RPMI7951 (cell line): ENCODE measurements around the gene MIDN. TPM values are rescaled to one million over a fixed set of nuclear protein-coding genes. Genes with fewer than 3 reads are reported as not detected.
A peak's percentile ranks its signal among the peaks of the same experiment; 100 is the strongest.

Experiments
- DNase-seq: peaks from one replicate; pipeline ENCODE4 v3.0.0-alpha.2; 2012; ENCODE audit warnings: low read depth
- total RNA-seq: library from RNA; depleted of rRNA; stranded (reverse); fragments of >200 nt; shearing (Covaris generic); gene quantifications from 2 replicates; pipeline ENCODE4 v1.2.3, GENCODE V29; 2014

The MIDN gene
- total RNA-seq, 1 experiment from 2014 or later = 3.2 TPM

DNA sequence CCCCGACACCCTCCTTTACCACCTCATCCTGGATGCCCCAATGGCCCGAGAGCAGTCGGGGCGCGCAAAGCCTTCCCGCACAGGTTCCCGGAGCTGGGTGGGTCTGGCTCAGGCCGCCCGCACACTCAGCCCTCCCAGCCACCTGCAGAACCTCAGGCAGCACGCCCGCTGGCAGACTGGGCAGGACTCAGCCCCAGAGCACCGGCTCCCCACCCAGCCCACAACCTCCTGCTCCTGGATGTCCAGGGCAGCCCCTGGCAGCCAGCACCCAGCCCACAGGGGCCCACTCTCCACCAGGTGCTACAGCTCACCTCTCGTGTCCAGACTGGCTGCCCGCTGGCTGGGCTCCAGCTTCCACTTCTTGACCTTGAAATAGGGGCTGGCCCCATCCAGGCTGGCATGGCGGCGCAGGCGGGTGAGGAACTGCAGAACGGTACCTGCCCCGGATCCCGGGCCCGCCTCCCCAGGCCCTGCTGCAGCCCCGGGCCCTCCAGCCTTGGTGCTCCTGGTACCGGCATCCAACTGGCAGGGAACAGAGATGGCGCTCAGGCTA lies 15.2 kb upstream of the MIDN start:
- no peak for DNase-seq

DNA sequence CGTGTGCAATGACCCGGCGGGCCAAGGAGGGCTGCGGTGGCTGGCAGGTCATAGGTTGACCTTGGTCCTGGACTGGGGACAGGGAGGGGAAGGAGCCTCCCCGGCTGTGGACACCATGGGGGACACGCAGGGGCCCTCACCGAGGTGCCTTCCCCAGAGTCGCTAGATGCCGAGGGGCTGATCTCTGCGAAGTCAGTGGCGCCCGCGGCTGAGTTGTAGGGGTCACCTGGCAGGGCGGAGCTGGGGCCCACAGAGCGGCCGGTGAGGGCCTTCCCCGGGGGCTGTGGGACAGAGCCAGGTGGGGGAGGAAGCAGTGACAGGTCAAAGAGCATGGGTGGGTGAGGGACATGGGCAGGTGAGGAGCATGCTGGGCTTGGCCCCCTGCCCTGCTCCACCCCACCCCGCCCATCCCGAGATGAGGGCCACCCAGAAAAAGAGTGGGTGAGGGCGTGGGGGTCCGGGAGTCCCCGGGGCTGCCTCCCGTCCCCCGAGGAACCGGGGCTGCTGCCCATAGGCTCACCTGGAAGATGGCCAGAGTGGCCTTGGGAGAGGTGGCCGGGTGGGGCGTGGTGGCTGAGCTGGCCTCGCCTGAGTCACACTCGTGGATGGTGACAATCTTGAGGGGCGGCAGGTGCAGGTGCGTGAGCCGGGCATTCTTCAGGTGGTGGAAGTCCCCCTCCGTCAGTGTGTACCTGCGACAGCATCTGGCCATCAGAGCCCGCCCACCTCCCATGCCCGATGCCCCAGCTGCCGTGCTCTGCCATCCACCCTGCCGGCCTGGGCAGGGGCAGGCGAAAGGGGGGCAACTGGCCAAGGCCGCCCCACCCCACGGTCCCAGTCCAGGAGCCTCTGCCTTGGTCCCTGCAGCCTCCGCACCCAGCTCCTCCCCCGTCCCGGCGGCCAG lies 14.1 kb upstream of the MIDN start:
- no peak for DNase-seq

DNA sequence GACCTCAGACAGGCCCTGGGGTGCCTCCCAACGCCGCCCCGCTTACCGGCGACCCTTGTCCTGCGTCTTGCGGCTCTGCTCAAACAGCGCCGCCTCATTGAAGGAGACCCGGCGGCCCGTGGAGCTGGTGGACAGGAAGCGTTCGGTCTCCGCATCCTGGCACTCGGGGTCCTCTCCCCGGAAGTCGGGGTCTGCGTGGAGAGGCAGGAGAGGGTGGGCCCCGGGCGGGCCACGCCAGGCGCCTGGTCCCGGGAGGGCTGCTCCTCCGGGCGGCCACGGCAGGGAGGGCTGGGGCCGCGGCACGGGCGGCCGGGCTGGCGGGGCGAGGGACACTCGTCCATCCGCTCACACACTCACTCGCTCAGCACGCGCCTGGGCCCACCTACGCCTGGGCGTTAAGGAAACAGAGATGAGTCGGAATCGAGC lies 13.4 kb upstream of the MIDN start:
- no peak for DNase-seq

DNA sequence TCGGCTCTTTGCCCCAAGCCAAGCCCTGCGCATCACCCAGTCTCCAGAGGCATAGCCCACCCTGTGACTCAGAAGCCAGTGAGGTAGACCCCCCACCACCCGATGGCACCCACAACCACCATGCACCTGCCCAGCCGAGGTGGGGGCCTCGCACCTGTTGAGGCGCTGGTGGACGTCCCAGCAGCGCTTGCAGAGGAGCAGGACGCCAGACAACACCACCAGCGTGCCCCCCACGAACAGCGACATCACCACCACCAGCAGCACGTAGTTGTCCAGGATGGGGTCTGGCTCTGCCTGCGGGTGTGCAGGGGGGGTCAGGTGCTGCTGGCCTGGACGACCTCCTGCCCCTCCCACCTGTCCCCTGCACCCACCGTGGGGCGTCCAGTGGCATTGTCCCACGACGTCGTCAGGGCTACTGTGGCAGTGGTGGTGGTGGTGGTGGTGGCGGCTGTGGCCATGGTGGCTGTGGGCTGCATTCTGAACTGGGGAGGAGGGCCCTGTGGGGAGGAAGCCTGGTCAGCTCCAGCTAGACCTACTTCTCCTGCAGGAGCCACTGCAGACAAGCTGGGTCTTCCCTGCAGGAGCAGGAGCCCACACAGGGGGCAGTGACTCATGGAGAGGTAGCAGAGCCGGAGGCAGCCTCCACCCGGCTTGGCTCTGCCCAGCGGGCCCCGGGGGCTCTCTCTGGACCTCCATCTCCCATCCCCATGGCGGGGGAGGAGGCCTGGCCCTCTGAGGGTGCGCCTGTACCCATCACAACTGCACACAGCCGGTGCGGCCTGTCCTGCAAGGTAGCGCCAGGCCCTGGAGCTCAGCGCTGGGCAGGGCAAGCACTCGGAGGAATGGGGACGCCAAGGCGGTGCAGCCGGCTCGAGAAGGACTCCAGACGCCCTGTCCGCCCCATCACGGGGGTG lies 12.5 kb upstream of the MIDN start:
- peak; percentile 54 for DNase-seq

DNA sequence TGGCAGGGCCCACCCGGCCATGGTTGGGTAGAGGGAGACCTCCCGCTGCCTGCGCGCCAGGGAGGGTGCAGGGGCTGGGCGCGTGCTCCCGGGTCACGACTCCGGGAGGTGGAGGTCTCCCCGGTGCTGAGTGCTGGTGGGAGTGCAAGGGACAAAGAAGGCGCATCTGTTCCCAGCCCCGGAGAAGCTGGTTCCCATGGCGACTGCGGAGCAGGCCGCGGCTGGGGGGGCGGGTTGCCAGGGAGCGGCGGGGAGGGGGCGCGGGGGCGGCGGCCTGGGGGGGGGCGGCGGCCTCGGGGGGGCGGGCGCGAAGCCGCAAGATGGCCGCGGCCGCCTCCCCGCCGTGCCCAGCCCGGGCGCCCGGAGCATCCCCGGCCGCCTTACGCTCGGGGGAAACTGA lies 11.8 kb upstream of the MIDN start:
- DNase-seq = no peak

DNA sequence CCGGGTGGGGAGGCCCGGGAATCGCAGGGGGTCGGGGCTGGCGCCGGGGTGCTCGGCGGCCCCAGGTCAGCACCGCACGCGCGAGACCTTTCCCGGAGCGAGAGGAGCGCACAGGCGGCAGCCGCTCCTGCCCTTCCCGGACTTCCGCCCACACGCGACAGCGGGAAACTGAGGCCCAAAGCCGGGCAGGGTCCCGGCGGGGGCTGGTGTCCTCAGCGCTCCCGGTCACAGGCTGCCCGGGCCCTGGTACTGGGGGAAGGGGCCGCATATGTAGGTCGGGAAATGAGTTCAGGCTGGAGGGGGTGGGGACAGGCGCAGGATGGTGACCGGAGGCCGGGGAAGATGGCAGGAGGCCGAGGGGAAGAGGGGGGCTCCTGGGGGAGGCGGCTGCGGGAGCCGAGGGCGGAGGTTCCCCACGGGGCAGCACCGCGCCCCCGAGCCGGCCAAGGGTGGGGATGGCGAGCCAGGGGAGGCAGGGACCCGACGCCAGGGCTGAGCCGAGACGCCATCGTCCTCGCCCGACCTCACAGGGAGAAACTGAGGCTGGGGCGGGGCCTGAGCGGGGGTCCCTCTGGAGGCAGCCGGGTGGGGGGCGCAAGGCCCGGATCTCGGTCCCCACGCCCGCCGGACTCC lies 11.2 kb upstream of the MIDN start:
- no peak for DNase-seq

DNA sequence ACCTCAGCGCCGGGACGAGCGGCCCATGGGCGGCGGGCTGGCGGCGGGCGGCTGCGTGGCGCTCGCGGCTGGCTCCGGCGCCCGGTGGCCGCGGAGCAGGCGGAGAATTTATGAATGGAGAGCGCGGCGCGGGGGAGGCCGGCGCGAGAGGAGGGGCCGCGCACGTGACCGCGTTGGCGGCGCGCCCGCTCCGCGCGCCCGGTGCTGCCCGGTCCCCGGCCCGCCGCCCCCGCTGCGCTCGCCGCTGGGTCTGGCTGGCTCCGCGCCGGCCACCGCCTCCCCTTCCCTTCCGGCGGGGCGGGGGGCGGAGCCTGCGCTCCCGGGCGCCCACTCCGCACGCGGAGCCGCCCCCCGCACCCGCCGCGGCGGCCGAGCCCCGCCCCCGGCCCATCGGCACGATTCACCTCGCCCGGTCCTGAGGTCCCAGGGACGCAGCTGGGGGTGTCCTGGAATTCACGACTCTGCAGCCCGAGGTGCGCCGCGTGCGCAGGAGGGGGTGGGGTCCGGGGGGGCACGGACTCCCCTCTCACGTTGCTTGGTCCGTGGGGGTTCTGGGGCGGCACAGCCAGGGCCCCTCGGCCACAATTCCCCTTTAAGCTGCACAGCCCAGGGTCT lies 10.5 kb upstream of the MIDN start, which contains the start of gene CBARP:
CBARP (minus strand) TSS at position 252 of the 615 bp plus-strand sequence. CDS start 1,905 bp downstream, outside the sequence.
- no peak for DNase-seq

DNA sequence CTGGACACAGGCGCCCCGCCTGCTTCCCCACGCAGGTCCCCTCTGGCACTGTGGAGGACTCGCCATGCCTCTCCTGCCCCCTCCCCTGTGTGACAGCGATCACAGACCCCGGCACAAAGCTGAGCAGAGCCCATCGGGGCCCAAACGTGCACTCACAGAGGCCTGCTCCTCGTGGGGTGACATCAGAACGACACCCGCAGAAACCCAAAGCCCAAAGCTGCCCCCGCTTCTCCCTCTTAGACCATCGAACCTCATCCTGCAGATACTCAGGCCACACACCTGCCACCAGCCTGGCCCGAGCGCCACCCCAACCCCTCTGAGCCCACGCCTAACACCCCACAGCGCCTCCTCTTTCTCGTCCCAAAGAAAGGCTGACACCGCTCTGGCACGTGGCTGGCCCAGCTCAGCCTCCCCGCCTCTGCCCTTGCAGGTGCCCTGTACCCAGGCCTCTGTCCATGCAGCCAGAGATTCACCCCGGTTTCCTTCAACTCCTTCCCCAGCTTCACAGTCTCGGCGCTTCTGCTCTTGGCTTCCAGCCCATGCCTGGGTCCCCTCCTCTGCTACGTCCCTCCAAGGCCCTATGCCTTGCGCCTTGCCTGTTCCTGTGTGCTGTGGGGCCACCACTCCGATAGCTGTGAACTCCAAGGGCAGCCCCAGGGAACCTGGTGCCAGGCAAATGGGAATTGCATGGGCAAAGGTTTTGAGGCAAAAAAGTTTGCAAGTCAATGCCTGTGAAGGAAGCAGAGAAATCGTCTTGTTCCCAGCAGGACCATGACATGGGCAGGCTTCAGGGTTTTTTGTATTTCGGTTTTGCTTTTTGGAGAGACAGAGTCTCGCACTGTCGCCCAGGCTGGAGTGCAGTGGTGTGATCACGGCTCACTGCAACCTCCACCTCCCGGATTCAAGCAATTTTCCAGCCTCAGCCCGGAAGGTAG lies 9.7 kb upstream of the MIDN start:
- DNase-seq = no peak

DNA sequence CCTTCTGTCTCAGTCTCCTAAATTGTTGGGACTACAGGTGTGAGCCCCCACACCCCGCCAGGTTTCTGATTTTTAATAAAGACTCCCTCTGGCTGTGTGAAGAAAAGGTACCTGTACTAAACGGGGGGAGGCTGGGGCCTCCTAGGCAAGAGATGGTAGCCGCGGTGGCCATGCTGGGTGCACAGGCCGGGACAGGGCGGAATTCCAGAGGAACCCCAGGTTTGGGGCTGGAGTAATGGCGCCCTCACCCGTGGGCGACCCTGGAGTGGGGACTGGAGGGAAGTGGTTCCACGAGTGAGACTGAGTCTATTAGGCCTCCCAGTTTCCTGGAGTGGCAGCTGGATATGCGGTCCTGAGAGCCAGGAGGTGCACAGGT lies 9.0 kb upstream of the MIDN start:
- DNase-seq = no peak

DNA sequence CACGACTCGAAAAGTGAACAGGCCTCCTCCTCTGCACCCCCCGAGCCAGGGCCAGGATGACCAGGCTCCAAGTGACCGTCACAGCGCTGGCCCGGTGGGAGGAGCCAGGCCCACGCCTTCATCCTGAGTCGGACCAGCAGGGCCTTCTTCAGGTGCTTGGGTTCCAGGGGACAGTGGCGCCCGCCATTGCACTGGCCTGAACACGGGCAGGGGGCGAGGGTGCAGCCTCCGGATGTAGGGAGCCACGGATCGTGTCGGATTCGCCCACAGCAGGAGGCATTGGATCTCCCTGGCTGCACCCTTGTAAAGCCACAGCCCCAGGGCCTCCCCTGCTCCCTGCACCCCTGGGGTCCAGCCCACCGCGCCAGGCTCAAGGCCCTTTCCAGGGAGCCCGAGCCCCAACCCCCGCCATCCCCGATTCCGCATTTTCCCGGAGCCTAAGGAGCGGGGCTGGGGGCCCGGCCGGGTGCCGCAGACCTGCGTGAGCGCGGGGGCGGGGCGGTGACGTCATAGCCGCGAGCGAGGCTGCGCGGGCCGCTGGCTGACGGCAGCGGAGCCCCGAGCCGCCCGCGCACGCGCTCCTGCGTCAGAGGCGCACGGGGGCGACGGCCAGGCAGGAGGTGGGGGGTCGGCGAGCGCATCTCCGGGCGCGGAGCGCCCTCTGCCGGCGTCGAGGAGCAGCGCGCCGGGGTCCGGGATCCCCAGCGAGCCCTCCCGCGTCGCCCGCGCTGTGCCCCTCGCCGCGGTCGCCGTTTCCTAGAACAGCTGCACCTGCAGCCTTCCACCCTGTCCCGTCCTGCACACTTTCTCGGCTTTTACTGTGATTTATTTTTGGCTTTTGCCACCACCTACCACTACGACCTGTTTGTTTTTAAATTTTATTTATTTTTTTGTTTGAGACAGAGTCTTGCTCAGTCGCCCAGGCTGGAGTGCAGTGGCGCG lies 8.3 kb upstream of the MIDN start:
- peak; percentile 83 for DNase-seq

DNA sequence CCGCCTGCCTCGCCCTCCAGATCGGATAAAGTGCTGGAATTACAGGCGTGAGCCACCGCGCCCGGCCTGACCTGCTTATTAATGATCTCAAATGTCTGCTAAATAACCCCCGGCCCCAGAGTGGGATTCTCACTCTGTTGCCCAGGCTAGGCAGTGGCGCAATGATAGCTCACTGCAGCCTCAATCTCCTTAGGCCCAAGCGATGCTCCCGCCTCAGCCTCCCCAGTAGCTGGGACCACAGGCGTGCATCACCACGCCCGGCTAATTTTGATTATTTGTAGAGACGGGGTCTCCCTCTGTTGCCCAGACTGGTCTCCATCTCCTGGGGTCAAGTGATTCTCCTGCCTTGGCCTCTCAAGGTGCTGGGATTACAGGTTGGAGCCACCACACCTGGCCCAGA lies 7.5 kb upstream of the MIDN start:
- no peak for DNase-seq

DNA sequence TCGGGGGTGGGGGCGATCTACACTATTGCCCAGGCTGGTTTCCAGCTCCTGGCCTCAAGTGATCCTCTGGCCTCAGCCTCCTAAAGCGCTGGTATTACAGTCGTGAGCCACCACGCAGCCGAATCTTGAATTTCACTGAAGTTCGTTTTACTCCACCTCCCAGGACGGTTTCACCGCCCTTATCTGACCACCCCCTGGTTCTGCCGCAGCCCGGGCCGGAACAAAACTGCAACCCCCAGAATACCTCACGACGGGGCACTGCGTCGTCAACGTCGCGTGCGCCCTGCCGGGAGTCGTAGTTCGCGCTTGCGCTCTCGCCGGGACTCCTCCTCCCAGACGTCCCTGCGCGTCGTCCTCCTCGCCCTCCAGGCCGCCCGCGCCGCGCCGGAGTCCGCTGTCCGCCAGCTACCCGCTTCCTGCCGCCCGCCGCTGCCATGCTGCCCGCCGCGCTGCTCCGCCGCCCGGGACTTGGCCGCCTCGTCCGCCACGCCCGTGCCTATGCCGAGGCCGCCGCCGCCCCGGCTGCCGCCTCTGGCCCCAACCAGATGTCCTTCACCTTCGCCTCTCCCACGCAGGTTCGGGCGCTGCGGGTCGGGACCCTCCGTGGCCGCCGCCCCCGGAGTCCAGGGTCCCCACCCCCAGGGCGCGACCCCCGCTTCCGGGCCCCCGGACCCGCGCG lies 6.8 kb upstream of the MIDN start, which contains the start of gene ATP5F1D:
ATP5F1D (plus strand) TSS at position 335 of the 679 bp plus-strand sequence; CDS start at position 435, 100 bp downstream.
- DNase-seq = peak; percentile 95

DNA sequence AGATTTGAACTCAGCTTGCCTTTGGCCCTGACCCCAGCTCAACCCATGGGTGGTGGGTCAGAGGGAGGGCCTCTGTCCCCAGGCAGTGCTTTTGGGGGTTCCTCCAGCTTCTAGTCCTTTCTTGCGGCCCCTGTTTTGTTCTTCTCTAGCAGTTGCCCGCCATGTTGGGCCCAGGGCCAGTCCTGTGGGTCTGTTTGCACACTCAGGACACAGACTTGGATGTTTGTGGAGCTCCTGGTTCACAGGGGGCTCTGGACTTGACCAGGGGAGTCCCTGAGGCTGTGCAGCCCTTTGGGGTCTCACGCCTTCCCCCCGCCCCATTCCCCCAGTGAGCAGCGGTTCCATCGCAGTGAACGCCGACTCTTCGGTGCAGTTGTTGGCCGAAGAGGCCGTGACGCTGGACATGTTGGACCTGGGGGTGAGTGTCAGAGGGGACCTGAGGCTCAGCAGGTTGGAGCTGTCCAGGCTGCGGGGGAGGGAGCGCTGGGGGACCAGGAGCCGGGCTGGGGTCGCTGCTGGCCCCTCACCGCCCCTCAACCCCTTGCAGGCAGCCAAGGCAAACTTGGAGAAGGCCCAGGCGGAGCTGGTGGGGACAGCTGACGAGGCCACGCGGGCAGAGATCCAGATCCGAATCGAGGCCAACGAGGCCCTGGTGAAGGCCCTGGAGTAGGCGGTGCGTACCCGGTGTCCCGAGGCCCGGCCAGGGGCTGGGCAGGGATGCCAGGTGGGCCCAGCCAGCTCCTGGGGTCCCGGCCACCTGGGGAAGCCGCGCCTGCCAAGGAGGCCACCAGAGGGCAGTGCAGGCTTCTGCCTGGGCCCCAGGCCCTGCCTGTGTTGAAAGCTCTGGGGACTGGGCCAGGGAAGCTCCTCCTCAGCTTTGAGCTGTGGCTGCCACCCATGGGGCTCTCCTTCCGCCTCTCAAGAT lies 4.4 kb upstream of the MIDN start:
- peak; percentile 79 for DNase-seq

DNA sequence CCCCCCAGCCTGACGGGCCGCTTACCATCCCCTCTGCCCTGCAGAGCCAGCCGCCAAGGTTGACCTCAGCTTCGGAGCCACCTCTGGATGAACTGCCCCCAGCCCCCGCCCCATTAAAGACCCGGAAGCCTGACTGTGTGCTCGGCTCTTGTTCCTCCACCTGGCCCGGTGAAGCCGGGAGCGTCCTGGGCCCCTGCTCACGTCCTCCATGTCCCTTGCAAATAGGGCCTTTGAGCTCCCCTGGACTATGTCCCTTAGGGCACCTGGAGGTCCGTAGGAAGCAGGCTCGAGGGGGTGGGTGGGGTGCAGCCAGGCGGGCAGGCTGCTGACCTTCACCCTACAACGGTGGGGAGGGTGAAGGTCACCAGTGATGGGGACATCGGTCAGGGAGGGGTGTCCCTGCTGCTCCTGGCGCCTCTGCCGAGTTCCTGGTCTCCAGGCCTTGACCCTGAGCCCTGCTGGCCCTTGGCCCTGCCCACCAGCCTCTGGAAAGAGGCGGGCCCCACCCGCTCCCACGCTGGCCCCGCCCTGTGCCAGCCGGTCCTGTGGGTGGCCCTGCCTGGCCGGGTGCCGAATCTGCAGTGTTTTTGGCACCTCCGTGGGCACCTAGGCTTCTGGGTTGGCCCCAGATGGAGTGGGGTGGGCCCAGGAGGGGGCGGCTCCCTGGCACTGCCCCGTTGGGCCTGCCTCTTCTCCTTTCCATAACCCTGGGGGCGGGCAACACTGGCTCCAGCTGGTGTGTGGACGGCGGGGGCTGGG lies 3.5 kb upstream of the MIDN start:
- no peak for DNase-seq

DNA sequence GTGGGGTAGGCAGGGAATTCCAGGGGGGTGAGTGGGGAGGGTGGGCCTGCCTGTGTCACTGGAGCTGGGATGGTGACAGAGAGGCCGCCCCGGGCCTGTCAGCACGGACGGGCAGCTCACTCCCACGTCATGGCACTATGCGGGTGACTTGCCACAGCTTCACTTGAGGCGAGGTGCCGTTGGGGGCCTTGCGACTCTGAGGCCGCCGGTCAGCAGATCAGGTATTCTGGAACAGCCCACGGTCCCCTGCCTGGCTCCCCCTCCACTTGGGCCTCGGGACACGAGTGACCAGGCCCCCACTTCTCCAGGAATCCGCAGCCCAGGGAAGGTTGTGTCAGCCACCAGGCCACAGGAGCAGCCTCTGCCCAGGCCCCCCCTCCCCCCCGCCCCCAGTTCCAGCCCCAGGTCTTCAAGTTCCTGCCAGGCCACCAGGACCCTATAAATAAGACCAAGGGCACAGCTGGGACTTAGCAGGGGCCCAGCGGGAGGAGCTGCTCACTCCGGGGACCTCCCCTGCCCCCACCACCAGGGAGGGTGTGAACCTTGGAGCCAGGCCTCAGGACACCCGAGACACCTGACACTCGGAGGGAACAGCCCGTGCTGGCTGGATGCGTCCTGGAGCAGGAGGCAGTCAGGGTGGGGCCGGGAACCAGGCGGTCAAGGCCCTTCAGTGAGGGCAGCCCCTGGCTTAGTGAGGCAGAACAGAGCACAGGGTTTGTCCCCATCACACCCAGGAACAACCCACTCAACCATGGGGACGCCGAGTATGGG lies 2.7 kb upstream of the MIDN start:
- no peak for DNase-seq
